ENCODE results near the gene MYRIP.
"Not testable (repeated sequence)": the region's sequence is repeated elsewhere in the genome, so short reads cannot be mapped to it uniquely, and the experiment has no call there.

Gene MYRIP

GRCh38 chr3:40129981-40130380 is 320.6 kb downstream of the MYRIP start:
- DNase-seq (ENCODE audit: low read depth): no peak

GRCh38 chr3:40130721-40131120 is 321.3 kb downstream of the MYRIP start:
- DNase-seq (ENCODE audit: low read depth): no peak

- DNase-seq (ENCODE audit: low read depth): not testable (repeated sequence)
Measured at GRCh38 chr3:40133886-40134575, 324.6 kb downstream of the MYRIP start.

GRCh38 chr3:40137591-40138295 is 328.3 kb downstream of the MYRIP start:
- no peak for DNase-seq (ENCODE audit: low read depth)

- DNase-seq (ENCODE audit: low read depth): no peak
Measured at GRCh38 chr3:40143283-40144090, 334.1 kb downstream of the MYRIP start.

GRCh38 chr3:40148827-40149226 is 339.4 kb downstream of the MYRIP start:
- DNase-seq (ENCODE audit: low read depth): no peak

- no peak for DNase-seq (ENCODE audit: low read depth)
Measured at GRCh38 chr3:40152482-40153133, 343.2 kb downstream of the MYRIP start.

GRCh38 chr3:40160933-40161332 is 351.5 kb downstream of the MYRIP start:
- no peak for DNase-seq (ENCODE audit: low read depth)

GRCh38 chr3:40162616-40163015 is 353.2 kb downstream of the MYRIP start:
- DNase-seq (ENCODE audit: low read depth): no peak

GRCh38 chr3:40166997-40167396 is 357.6 kb downstream of the MYRIP start:
- no peak for DNase-seq (ENCODE audit: low read depth)

GRCh38 chr3:40167958-40168357 is 358.5 kb downstream of the MYRIP start:
- no peak for DNase-seq (ENCODE audit: low read depth)

GRCh38 chr3:40169983-40170382 is 360.6 kb downstream of the MYRIP start:
- DNase-seq (ENCODE audit: low read depth): no peak

- no peak for DNase-seq (ENCODE audit: low read depth)
Measured at GRCh38 chr3:40170395-40170794, 361.0 kb downstream of the MYRIP start.

GRCh38 chr3:40172560-40172959 is 363.2 kb downstream of the MYRIP start:
- no peak for DNase-seq (ENCODE audit: low read depth)

- no peak for DNase-seq (ENCODE audit: low read depth)
Measured at GRCh38 chr3:40173227-40173721, 363.9 kb downstream of the MYRIP start.

GRCh38 chr3:40178012-40178594 is 368.7 kb downstream of the MYRIP start:
- DNase-seq (ENCODE audit: low read depth): no peak

GRCh38 chr3:40179016-40179415 is 369.6 kb downstream of the MYRIP start:
- DNase-seq (ENCODE audit: low read depth): peak; percentile 45

GRCh38 chr3:40181182-40181581 is 371.8 kb downstream of the MYRIP start:
- DNase-seq (ENCODE audit: low read depth): no peak

GRCh38 chr3:40185029-40185695 is 375.8 kb downstream of the MYRIP start:
- no peak for DNase-seq (ENCODE audit: low read depth)

- DNase-seq (ENCODE audit: low read depth): no peak
Measured at GRCh38 chr3:40186508-40186907, 377.1 kb downstream of the MYRIP start.

- no peak for DNase-seq (ENCODE audit: low read depth)
Measured at GRCh38 chr3:40187945-40188344, 378.5 kb downstream of the MYRIP start.
